Activated T-helper 1 cell treated with anti-CD3 and anti-CD28 coated beads, Interleukin-12 subunit alpha, Interleukin-12 subunit beta, Interleukin-2, Interleukin-4 antibody, amounts not matched to agents 30 ng/mL and 10 ng/mL and 1 ng/mL, durations not matched to agents 14 hours and 24 hours and 36 hours (primary cell): ENCODE data around the gene ADAMTS2. TPM values are rescaled to one million over a fixed set of nuclear protein-coding genes. Genes with fewer than 3 reads are reported as not detected.

ENCODE experiments used
- DNase-seq: peaks from one replicate; pipeline ENCODE4 v3.0.0; 2021; ENCODE audit warnings: low spot score
- H3K27ac Mint-ChIP-seq: one replicate; pipeline ENCODE4 v1.8.0; 2021; ENCODE audit warnings: mild to moderate bottlenecking, mixed read lengths
- H3K27me3 Mint-ChIP-seq: one replicate; pipeline ENCODE4 v1.8.0; 2022; ENCODE audit warnings: mild to moderate bottlenecking, moderate library complexity, mixed read lengths; ENCODE audit not compliant: insufficient read depth
- H3K36me3 Mint-ChIP-seq: one replicate; pipeline ENCODE4 v1.8.0; 2021; ENCODE audit warnings: low read depth, mixed read lengths
- H3K4me1 Mint-ChIP-seq: one replicate; pipeline ENCODE4 v1.8.0; 2021; ENCODE audit warnings: low read depth, mixed read lengths
- H3K4me3 Mint-ChIP-seq: one replicate; pipeline ENCODE4 v1.8.0; 2021; ENCODE audit warnings: mild to moderate bottlenecking, moderate library complexity, mixed read lengths
- H3K9me3 Mint-ChIP-seq: one replicate; pipeline ENCODE4 v1.8.0; 2021; ENCODE audit warnings: mixed read lengths
- intact Hi-C: fragments of 100-400 bp; cut with micrococcal nuclease; formaldehyde crosslinking; loops from one replicate; pipeline ENCODE4 v1.15.1; 2024
- total RNA-seq: library from RNA; stranded (reverse); gene quantifications from 2 replicates; pipeline ENCODE4 v1.2.3, GENCODE V29; 2022

The ADAMTS2 gene
- total RNA-seq, 1 donor from 2014 or later: not detected

DNA sequence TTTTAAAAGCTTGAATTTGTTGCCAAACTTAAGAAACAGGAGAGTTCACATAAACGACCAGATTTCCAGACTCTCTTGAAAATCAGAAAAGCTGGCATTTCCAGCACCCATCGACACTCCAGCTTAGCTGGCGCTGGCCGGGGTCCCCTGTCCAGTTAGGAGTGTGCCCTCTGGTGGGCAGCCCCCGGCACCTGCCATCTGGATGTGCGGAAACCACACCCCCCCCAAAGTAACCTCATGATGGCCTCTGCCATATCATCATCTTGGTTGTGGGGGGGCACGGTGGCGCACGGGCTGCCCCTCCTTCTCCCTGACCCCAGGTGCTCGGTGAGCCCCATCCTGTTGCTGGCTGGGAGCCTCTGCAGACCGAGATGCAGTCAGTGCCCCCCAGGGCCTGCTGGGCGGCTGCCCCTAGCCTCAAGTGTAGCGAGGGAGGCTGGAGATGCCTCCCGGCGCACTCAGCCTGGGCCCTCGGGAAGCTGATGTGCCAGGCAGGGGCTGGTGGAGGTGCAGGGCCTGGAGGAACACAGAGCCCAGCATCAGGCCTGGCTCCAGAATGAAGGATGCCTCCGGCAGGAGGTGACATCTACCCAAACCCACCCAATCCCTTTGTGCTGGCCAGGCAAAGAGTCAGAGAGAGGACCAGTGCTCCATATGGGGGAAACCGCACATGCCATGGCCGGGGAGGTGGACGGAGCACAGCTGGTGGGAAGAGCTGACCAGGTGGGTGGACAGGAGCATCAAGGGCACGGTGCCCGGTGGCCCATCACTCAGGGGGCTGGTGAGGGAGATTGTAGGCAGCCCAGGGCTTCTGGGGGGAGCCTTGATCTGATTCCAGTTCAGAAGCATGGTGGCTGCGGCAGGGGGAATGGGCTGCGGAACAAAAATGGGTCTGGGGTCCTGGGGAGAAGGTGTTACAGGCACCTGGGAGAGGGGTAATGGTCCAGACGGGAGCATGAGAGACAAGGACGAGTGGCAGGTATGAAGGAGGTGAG is 70.6 kb downstream of the ADAMTS2 start:
- Mint-ChIP-seq H3K27ac (no peak overlapping the region), H3K27me3 (no peaks in the 10 kb centered on the region), H3K9me3 (no peaks in the 10 kb centered on the region), H3K4me3 (no peak overlapping the region), H3K4me1 (no peaks in the 10 kb centered on the region), H3K36me3 (no peaks in the 10 kb centered on the region)
- no peak for DNase-seq
- intact Hi-C loops: no loop called here

DNA sequence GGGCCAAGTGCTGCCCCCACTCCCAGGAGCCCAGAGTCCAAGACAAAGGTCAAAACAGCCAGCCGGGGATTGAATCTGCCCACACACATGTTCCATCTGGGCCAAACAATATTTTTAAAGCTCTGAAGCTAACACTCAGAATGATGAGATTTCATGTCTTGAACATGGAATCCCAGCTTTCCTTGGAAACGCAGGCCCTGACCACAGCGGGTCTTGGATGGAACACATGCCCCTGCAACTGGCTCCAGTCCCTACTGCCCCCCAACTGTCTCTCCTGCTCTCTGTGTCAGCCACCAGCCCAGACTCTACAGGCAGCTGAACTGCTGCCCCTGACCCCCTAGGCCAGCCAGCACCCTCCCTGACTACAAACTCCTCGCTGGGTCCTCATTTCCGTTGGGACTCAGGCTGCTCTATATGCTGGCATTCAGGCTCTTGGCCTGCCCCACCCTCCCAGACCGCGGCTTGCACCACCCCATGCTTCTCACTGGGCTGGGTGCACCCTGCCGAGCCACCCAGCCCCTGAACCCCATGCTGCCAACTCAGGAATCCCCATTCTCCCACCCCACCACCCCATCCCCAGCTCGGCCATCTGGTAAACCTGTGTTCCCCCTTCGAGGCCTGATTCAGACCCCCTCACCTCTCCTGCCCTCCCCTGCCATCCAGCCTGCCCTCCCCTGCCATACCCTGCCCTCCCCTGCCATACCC is 71.7 kb downstream of the ADAMTS2 start:
- H3K27ac Mint-ChIP-seq: no peak overlapping the region

DNA sequence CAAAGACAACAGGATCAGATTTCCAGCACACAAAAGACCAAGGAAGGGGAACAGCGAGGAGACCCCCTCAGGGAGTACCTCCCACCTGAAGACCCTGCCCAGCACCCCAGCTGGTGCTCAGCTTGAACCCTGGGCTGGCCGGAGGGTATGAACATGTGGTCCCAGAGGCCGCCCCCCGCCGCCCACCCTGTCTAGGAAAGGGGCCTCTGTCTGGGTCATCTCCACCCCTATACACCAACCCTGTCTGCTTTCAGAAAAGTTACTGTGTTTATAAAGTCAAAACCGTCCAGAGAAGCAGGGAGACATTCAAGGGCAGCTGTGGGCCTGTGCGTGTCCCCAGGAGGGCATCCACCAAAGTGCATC is 72.2 kb downstream of the ADAMTS2 start:
- no peak overlapping the region for H3K4me3 Mint-ChIP-seq
- DNase-seq: no peak
- H3K27ac Mint-ChIP-seq: no peak overlapping the region
- intact Hi-C loops: no loop called here
- H3K9me3 Mint-ChIP-seq: no peaks in the 10 kb centered on the region
- no peaks in the 10 kb centered on the region for H3K4me1 Mint-ChIP-seq
- no peaks in the 10 kb centered on the region for H3K27me3 Mint-ChIP-seq
- no peaks in the 10 kb centered on the region for H3K36me3 Mint-ChIP-seq

More for the DNA sequence above, 71.7 kb downstream of the ADAMTS2 start:
- no peaks in the 10 kb centered on the region for H3K36me3 Mint-ChIP-seq
- DNase-seq: no peak
- H3K27me3 Mint-ChIP-seq: no peaks in the 10 kb centered on the region
- H3K4me3 Mint-ChIP-seq: no peak overlapping the region
- H3K9me3 Mint-ChIP-seq: no peaks in the 10 kb centered on the region
- intact Hi-C loops: no loop called here
- no peaks in the 10 kb centered on the region for H3K4me1 Mint-ChIP-seq

DNA sequence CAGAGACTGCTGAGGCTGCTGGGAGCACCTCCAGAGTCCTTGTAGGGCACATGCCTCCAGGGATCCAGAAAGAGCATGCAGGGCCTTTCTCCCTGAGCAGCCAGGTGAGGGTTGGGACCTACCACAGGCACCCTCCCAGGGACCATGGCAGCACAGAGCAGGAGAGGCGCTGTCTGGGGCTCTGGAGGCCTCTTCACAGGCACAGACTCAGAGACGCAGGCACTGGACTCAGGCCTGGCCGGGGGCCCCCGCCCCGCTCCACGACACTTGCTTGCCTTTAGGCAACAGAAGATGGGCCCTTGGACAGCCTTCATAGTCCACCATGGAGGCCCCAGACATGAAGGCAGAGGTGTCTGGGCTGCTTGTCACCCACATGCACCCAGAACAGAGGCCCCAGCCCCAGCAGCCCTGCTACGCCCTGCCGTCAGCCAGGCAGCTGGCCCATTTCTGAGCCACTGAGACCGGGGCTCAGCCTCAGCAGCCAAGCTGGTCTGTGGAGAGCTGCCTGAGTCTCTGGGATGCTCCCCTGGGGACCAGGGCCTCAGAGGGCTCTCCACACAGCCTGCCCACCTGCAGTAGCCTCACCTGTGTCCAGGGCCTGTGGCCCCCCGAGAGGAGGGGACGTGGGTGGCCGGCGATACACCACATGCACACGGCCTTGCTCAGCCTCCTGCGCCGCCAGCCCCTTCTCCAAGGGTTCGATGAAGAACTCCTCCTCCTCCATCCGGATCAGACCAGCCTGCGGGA is 72.8 kb downstream of the ADAMTS2 start:
- no peaks in the 10 kb centered on the region for H3K9me3 Mint-ChIP-seq

DNA sequence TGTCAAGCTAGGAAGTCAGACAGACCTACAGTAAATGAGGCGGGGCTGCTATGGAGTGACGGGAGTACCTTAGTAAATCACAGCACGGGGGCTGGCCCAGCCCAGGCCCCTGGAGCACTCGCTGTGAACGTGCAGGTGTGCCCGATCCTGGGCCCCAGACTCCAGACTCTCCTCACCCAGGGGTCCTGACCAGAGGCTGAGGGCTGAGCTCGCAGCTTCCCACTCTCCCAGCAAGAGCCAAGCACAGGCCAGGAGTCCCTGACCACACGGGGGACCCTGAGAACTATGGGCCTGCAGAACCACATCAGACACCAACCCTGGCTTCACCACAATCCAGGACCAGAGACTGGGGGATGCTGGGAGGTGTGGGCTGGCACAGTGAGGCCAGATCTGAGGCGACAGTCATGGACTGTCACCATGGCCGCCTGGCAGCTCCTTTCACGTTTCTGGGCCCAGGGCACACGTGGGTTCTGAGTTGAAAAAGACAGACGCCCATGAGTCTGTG is 73.4 kb downstream of the ADAMTS2 start:
- Mint-ChIP-seq H3K4me1 (no peaks in the 10 kb centered on the region), H3K4me3 (no peak overlapping the region), H3K27ac (no peak overlapping the region), H3K27me3 (no peaks in the 10 kb centered on the region), H3K36me3 (no peaks in the 10 kb centered on the region), H3K9me3 (no peaks in the 10 kb centered on the region)
- intact Hi-C loops: no loop called here
- DNase-seq: no peak

More for the DNA sequence above, 72.8 kb downstream of the ADAMTS2 start:
- H3K27ac Mint-ChIP-seq: no peak overlapping the region
- DNase-seq: no peak
- H3K4me1 Mint-ChIP-seq: no peaks in the 10 kb centered on the region
- intact Hi-C loops: no loop called here
- H3K36me3 Mint-ChIP-seq: no peaks in the 10 kb centered on the region
- H3K4me3 Mint-ChIP-seq: no peak overlapping the region
- no peaks in the 10 kb centered on the region for H3K27me3 Mint-ChIP-seq

DNA sequence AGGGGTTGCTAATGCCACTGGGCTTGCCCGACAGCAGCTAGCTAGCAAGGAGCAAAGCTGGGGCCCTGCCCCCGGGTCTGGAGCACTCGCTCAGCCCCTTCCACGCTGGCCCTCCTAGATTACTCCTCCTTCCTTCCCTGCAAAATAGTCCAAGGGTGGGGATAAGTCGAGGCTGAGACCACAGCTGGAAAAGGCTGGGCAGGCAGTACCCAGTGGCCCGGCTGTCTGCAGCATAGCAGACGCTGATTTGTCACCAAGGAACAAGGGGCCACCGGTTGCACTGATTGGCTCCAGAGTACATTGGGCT is 73.9 kb downstream of the ADAMTS2 start:
- H3K36me3 Mint-ChIP-seq: no peaks in the 10 kb centered on the region
- no peak for DNase-seq
- no peak overlapping the region for H3K27ac Mint-ChIP-seq
- no peaks in the 10 kb centered on the region for H3K27me3 Mint-ChIP-seq
- no peaks in the 10 kb centered on the region for H3K4me1 Mint-ChIP-seq
- intact Hi-C loops: no loop called here
- no peaks in the 10 kb centered on the region for H3K9me3 Mint-ChIP-seq
- no peak overlapping the region for H3K4me3 Mint-ChIP-seq

DNA sequence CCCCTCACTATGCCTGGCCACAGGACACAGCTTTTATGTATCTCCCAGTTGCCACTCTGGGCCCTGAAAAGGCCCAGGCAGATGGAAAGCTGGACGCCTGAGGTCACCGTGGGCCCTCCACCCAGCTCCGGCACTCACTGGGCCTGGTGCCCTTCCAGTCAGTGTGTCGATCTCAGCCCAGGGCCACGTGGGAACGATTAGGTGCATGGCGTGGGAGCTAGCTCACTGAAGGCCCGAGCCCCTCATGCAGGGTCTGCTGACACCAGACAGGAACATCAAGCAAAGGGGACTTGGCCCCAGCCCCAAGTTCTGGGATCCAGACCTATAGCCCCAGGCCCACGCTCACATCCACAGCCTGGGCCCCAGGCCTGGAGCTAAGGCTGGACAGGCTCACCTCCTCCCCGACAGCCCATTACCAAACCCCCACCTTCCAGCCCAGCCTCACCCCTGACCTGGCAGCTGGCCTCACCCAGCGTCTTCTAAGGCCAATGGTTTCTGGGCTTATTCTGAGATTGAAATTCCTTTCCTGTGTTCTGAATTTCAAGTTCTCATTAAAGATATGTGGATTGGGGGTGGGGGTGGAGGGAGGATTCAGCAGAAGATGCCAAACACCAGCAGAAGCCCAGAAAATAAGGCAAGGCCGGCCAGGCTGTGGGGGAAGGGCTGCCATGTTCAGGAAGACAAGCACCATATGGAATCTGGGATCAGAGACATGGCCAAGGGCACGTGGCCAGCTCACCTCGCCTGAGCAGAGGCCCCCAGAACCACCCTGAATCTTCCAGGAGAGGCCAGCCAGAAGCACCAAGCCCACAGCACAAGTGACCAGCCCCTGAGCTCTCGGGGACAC is 74.5 kb downstream of the ADAMTS2 start:
- Mint-ChIP-seq H3K36me3 (no peaks in the 10 kb centered on the region), H3K9me3 (no peaks in the 10 kb centered on the region), H3K4me1 (no peaks in the 10 kb centered on the region), H3K4me3 (no peak overlapping the region), H3K27me3 (no peaks in the 10 kb centered on the region), H3K27ac (no peak overlapping the region)
- no peak for DNase-seq
- intact Hi-C loops: no loop called here

DNA sequence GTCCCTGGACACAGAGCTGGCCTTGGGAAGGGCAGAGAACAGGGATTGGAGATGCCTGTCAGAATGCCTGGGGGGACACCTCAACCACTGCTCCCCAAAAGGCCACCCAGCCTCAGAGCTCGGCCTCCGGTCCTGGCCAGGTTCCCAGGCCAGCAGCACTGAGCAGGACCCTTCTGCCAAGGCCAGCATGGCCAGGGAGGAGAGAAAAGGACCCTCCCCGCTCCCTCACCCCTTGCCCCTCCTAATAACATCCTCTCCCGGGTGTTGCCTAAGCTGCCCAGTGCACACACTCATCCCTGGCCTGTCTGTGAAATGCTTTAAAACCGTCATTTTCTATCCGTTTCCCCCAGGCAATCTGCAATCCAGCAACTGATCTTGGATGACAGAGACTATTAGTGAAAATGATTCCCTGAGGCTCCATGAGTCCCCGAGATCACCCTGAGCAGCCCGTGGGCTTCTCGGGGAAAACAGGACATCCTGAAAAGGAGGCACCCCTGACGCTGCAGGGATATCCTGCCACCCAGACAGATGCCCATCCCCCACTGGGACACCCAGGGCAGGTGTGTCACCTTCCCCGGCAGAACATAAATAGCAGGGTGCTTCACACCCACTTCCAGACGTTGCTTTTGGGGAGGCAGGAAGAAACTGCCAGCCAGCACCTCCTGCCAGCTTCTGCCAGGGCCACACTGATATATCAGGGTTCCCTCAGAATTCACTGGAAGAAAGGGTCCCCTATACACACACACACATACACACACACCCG is 75.3 kb downstream of the ADAMTS2 start:
- intact Hi-C loops: no loop called here
- DNase-seq: no peak
- H3K36me3 Mint-ChIP-seq: no peaks in the 10 kb centered on the region
- no peak overlapping the region for H3K4me3 Mint-ChIP-seq
- no peaks in the 10 kb centered on the region for H3K27me3 Mint-ChIP-seq
- no peaks in the 10 kb centered on the region for H3K9me3 Mint-ChIP-seq
- no peak overlapping the region for H3K27ac Mint-ChIP-seq
- H3K4me1 Mint-ChIP-seq: no peaks in the 10 kb centered on the region

DNA sequence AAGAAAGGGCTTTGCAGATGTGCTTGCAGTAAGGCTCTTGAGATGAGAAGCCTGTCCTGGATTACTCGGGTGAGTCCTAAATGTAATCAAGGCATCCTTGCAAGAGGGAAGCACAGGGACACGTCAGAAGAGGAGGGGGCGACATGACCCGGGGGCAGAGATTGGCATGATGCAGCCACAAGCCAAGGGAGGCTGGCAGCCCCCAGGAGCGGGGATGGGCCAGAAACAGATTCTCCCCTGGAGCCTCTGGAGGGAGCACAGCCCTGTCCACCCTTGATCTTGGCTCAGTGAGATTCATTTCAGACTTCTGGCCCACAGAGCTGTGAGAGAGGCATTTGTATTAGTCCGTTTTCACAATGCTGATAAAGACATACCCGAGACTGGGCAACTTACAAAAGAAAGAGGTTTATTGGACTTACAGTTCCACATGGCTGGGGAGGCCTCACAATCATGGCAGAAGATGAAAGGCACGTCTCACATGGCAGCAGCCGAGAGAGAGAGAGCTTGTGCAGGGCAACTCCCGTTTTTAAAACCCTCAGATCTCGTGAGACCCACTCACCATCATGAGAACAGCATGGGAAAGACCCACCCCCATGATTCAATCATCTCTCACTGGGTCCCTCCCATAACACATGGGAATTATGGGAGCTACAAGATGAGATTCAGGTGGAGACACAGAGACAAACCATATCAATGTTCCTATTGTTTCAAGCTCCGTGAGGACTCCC is 76.1 kb downstream of the ADAMTS2 start:
- H3K4me3 Mint-ChIP-seq: no peak overlapping the region
- no peak for DNase-seq

DNA sequence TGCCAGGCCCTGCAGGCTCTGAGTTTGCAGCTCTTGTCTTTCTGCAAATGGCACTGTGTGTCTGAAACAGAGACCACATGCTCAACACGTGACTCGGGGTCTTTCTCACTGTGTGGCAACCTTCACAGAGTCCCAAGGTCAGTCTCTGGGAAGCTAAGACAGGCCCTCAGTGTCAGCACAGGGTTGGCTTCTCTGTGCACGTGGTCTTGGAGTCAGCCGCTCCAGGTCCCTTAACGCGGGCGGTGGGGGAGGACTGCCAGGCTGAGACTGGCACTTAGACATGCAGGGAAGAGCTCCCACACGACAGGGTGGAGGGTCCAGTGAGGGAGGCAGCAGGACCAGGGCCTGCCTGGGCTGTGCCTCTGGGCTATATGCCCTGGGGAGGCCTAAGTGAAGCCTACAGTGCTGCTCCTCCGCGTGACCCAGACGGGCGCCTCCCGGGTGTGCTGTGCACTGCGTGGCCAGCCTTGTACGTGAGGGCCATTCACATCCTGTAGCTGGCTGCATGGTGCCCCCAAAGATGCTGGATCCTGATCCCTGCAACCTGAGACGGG is 76.8 kb downstream of the ADAMTS2 start:
- Mint-ChIP-seq H3K4me1 (no peaks in the 10 kb centered on the region), H3K9me3 (no peaks in the 10 kb centered on the region), H3K4me3 (no peak overlapping the region), H3K27me3 (no peaks in the 10 kb centered on the region), H3K36me3 (no peaks in the 10 kb centered on the region), H3K27ac (no peak overlapping the region)
- DNase-seq: no peak
- intact Hi-C loops: no loop called here

More for the DNA sequence above, 76.1 kb downstream of the ADAMTS2 start:
- intact Hi-C loops: no loop called here
- H3K4me1 Mint-ChIP-seq: no peaks in the 10 kb centered on the region
- H3K27ac Mint-ChIP-seq: no peak overlapping the region
- no peaks in the 10 kb centered on the region for H3K27me3 Mint-ChIP-seq
- H3K9me3 Mint-ChIP-seq: no peaks in the 10 kb centered on the region
- H3K36me3 Mint-ChIP-seq: no peaks in the 10 kb centered on the region

DNA sequence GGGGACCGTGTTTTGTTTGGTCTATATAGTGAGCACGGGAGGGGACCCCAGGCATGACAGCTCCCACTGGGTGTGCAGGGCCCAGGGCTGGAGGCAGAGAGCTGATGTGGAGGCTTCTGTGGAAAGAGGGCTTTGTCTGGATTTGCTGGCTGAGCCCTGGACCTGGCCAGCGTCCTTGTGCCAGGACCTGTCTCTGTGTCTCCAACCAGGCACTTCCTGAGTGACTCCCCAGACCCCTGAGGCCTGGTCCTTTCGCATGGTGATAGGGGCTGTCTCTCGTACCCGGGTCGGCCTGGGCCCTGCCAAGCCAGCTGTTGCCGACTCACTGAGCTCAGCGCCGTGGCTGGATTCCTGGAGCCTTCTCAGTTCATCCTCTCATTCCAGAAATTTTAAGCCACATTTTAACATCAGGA is 77.6 kb downstream of the ADAMTS2 start:
- no peak overlapping the region for H3K4me3 Mint-ChIP-seq
- no peaks in the 10 kb centered on the region for H3K27me3 Mint-ChIP-seq
- no peaks in the 10 kb centered on the region for H3K36me3 Mint-ChIP-seq
- no peaks in the 10 kb centered on the region for H3K4me1 Mint-ChIP-seq
- no peak overlapping the region for H3K27ac Mint-ChIP-seq
- no peak for DNase-seq
- intact Hi-C loops: no loop called here
- no peaks in the 10 kb centered on the region for H3K9me3 Mint-ChIP-seq
